ELR (cell line): Measurements from ENCODE around the gene SLC24A4.

Source experiments
- DNase-seq: peaks from one replicate; pipeline ENCODE4 v3.0.0-alpha.2; 2015; ENCODE audit warnings: low read depth

The SLC24A4 gene

GRCh38 chr14:92404018-92404417 lies 81.1 kb downstream of the SLC24A4 start:
- no peak for DNase-seq

DNA sequence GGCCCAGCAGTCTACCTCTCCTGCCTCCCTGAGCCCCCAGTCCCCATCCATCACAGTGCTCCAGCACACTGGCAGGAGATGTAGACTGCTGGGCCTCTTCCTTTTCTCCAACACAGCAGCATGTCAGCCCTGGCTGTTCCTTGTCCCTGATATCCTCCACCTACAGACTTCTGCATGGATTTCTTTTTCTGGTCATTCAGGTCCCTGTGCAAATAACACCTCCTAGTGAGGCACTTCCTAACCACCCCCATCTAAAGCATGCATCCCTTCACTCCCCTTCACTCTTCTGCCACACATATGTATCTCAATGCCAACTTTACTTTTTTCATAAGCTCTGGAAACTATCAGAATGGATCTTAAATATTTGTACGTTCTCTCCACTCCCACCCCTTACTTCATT lies 81.5 kb downstream of the SLC24A4 start:
- no peak for DNase-seq

GRCh38 chr14:92404938-92405337 lies 82.0 kb downstream of the SLC24A4 start:
- no peak for DNase-seq

DNA sequence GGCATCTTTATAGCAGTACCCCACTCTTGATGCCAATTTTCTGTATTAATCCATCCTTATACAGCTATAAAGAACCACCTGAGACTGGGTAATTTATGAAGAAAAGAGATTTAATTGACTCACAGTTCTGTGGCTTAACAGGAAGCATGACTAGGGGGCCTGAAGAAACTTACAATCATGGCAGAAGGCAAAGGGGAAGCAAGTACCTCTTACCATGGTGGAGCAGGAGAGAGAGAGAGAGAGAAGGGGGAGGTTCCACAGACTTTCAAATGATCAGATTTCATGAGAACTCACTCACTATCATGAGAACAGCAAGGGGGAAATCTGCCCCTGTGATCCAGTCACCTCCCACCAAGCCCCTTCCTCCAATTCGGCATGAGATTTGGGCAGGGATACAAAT lies 84.4 kb downstream of the SLC24A4 start:
- DNase-seq: peak; percentile 45

DNA sequence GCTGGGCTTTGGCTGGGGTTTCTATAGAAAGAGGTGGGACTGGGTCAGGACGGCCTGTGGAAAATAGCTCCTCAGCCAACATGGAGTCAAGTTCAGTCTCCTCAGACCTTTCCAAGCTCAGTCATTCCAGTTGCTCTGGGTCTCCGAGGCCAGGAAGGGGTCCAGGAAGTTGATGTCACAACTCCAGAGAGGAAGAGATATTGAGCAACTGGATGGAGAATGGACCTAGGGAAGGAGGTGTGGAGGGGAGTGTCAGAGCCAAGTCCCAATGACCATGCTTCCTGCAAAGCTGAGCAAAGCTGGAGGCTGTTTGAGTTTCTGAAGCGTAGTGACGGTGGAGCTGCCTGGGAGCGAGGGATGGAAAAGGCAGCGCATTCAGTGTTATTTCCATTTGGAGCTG lies 86.1 kb downstream of the SLC24A4 start:
- peak; percentile 49 for DNase-seq

GRCh38 chr14:92411135-92411534 lies 88.2 kb downstream of the SLC24A4 start:
- DNase-seq: no peak

- no peak for DNase-seq
These were observed 89.0 kb downstream of the SLC24A4 start for GRCh38 chr14:92411941-92412340.

DNA sequence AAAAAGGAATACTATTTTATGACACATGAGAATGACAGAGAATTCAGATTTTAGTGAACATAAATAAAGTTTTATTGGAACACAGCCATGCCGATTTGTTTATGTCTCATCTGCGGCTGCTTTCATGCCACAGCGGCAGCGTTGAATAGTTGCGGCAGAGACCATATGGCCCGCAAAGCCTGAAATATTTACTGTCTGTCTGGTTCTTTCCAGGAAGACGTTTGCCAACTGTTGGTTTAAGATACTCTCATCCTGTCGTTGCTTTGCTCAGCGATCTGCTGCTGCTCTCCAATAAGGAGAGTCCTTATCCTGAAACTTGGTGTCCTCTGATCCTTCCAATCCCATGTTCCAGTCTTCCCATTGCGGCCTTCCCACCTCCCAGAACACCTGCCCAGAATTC lies 89.9 kb downstream of the SLC24A4 start:
- peak; percentile 30 for DNase-seq

GRCh38 chr14:92413379-92413778 lies 90.4 kb downstream of the SLC24A4 start:
- no peak for DNase-seq

DNA sequence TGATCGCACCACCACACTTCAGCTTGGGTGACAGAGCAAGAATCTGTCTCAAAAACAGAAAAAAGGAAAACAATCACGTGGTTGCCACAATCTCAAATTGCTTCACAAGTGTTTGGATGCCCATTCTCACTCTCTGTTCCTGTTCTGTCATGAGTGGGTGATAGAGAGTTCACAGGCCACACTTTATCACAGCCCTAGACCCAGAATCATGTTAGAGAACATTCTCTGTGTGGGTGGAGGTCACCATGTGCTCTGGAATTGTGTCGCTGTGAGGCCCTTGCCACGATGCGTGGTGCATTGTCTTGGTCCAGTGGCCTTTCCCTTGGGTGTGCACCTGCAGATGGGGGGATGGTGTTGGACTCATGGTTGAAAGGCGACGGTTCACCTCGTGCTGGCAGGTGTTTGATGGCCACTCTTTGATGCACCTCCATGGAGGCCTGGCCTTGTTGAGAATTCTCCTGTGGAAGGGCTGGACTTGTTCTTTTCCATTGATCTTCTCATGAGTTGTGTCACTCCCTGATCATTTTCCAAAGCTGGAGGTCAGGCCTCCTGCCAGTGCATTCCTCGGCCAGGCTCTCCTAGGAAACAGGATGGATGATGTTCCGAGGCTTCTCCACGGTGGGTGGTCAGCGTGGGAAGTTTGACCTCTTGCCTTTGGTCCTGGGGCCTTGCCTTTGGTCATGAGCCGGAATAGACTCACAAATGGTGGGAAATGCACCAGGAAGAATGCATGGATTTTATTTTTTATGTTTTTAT lies 91.9 kb downstream of the SLC24A4 start:
- no peak for DNase-seq

GRCh38 chr14:92415969-92416368 lies 93.0 kb downstream of the SLC24A4 start:
- no peak for DNase-seq

DNA sequence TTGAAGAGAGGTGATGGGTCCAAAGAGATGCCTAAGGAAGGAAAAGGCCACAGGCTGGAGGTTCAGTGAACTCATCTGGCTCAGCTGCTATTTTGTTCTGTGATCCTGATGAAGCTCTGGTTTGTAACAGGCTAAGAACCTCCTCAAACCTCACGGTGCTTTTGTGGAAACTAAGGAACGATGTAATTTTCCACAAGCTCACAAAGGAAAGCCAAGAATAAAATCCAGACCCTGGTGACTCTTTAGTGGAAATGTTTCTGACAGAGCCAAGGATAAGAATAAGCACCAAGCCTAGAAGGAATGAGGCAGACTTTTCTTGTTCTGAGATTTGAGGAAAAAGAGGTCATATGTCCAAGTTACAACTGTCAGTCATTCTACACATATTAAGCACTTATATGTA lies 93.6 kb downstream of the SLC24A4 start:
- no peak for DNase-seq

GRCh38 chr14:92417759-92418158 lies 94.8 kb downstream of the SLC24A4 start:
- no peak for DNase-seq

DNA sequence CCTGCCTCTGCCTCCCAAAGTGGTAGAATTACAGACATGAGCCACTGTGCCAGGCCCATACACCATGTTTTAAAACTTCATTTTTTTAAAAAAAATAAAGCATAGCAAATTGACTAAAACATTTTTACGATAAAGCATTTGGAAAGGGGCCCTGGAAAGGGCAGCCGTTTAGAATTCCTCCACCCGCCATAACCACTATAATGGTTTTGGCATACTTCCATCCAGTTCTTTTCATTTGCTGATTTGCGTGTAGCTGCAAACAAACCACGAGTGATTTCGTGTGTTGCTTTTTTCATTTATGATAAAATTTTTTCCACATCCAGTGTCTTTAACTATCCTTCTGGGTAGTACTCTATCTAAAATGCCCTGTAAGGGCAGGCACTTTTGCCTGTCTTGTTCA lies 98.8 kb downstream of the SLC24A4 start:
- no peak for DNase-seq

DNA sequence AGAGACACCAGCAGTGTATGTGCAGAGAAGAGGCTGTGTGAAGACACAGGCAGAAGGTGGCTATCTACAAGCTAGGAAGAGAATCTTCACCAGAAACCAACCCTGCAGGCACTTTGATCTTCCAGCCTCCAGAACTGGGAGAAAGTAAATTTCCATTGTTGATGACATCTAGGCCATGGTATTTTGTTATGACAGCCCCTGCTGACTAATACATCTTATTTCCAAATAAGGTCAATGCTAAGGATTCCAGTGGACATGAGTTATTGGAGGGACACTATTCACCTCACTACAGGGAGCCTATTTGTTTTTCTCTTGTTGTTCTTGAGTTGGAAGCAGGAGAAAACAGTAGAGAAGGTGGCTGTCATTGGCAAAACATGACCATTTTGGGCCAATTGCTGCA lies 102.1 kb downstream of the SLC24A4 start:
- DNase-seq: peak; percentile 90

DNA sequence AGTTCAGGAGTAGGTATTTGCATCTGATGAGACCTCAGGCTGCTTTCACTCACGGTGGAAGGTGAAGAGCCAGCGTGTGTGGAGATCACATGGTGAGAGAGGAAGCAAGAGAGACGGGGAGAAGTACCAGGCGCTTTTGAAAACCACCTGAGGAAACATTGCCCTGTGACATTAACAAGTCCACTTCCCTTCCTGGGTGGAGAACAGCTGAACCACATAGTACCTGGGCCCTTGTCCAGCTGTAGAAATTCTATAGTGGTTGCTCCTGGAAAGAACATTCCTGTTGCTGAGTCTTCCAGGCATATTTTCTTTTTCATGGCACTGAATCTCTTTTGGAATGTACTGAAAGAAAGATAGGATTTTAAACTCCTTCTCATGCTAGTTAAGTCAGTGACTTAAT lies 103.3 kb downstream of the SLC24A4 start:
- peak; percentile 13 for DNase-seq

- no peak for DNase-seq
These were observed 104.1 kb downstream of the SLC24A4 start for GRCh38 chr14:92427096-92427495.

DNA sequence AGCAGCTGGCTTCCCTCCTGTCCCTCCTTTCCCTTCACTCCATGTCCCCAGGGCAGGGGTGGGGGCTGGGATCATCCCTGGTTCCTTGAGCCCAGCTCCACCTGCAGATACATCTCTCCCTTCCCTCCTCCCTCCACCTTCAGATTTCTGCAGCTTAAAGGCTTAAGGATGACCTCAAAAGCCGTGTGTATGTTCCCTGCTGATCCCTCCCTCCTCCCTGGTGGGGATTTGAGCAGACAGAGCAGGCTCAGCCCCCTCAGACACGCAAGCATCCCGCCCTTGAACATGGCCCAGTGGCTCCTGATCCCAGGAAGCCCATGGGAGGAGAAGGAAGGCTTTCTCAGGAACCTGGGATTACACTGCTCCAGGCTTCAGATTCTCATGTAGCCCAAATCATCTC lies 107.7 kb downstream of the SLC24A4 start:
- DNase-seq: no peak

GRCh38 chr14:92431199-92431725 lies 108.3 kb downstream of the SLC24A4 start:
- no peak for DNase-seq

GRCh38 chr14:92433407-92433806 lies 110.4 kb downstream of the SLC24A4 start:
- DNase-seq: no peak

DNA sequence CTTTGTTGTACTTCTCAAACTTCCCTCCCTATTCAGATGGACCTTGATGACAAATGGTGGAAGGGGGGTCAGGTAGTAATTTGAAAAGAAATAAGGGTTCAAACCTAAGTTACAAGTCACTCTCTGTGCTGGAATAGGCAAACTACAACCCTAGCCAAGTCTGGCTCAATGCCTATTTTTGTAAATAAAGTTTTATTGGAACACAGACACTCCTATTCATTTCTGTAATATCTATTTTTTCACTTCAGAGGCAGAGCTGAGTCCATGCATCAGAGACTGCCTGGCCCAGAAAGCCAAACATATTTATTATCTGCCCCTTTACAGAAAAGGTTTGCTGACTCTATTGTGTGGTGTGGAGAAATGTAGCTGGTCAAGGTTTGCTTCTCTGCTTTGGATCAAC lies 112.2 kb downstream of the SLC24A4 start:
- no peak for DNase-seq

GRCh38 chr14:92436115-92436776 lies 113.3 kb downstream of the SLC24A4 start:
- DNase-seq: no peak

DNA sequence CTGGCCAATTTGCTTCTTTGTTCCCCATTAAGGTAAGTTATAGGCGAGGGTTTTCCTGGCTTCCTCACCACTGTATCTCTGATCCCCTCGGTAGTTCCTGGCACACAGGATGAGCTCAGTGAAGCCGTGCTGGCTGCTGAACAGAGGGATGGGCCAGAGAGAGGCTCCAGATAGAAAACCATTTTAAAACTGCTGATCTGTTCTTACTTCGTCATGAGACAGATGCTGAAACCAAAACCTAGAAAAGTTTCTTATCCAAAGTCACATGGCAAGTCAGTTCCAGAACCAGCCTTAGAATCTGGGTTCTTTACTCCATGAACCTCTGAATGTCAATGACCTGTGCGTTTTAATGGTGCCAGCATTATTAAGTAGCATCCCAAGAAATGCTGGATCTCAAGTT lies 114.3 kb downstream of the SLC24A4 start:
- DNase-seq: no peak
